NCI-H2227 treated with DMSO at 0.1 percent for 48 hours (cell line): Measurements from ENCODE around the gene ADGRL2.
A peak's percentile ranks its signal among the peaks of the same experiment; 100 is the strongest.

Source experiments
- DNase-seq: peaks from one replicate; lab custom pipeline; 2025; lab: John Stamatoyannopoulos, UW

Gene ADGRL2

DNA sequence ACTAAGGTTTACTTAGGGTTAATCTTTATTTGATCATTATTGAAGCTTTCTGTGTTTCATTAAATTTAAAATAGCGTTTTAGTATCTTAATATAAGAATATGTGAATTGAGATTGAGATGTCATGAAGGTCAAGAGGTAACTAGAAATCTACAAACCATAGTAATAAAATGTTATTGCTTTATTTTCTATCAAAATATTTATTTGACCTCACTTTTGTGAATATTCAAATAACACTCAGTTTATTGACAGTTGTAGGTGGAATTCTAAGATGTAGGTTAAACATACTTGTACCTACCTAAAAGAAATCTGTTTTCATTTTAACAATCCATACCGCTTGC is 5.7 kb downstream of the ADGRL2 start:
- DNase-seq = no peak

DNA sequence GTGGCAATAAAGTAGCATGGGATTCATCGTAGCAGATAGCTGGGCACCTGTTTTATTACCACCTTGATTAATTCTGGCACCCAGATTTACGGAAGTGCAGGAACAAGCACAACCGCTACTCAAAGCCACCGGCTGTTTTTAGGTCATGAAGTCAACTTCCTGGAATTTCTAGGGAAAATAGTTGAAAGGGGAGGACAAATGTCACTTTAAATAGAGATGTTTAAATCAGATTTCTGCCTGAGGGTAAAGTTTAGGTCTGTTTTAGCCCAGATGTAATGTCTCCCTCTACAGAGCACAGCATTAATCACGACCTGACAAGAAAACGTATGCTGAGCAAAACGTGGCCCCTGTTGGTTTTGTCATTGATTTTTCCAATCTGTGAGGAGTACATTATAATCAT is 8.0 kb downstream of the ADGRL2 start:
- DNase-seq = no peak

DNA sequence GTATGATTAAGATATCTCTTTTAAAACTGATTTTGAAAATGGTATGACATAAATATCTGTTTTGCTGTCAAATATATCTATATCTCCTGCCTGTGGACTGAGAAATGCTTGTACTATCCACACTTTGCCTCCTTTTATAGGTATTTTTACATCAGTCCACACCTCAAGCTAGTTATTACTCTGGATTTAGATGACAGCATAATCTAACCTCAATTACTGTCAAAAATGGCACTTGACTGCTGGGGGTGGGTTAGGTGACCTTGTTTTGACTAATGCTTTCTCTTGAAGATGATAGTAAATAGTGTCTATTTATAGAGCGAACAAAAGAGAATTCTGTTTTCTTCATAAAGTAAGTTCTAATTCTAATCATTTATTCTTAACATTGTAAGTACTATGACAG is 9.1 kb downstream of the ADGRL2 start:
- DNase-seq = peak; percentile 35

DNA sequence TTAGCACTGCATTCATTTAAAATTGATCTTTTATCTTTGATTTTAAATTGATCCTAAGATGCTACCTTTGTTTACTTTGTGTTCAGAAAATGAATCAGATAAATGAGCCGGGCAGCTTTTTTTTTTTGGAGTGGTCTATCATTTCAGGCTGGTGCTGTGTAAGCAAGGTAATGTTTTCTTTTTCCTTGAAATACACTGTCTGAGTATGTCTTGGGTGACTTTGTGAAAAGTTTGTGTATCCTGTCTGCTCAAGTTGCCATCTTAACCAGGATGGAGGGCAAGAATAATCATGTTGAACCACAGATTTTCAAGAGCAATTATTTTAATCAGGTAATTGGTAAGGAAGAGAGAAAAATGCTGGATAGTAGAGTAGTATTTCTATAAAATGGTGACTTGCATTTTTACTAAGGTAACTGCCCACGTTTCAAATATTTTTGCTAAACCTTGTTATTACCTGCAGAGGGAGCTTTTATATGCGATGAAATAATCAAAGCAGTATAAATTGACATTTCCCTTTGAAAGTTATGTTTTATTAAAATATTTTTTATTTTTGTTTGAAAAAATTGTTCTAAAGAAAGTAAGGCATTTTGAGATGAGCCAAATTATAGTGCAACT is 11.1 kb downstream of the ADGRL2 start:
- DNase-seq = no peak

DNA sequence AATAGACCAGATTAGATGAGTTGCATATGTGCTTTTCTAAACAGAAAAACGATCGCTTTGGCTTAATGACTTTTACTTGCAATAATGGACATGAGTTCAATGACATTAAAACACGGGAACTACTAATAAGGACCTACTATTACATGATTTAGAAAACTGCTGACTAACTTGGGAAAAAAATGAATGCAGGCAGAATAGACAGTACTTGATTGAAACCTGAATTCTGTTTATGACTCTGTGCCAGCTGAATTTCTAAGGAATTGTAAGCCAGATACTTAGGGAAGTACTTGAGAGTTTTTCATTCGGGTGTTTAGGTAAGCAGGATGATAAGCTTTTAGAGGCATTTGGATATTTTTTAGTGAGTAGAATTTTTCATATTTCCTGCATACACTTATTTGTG is 12.0 kb downstream of the ADGRL2 start:
- no peak for DNase-seq

DNA sequence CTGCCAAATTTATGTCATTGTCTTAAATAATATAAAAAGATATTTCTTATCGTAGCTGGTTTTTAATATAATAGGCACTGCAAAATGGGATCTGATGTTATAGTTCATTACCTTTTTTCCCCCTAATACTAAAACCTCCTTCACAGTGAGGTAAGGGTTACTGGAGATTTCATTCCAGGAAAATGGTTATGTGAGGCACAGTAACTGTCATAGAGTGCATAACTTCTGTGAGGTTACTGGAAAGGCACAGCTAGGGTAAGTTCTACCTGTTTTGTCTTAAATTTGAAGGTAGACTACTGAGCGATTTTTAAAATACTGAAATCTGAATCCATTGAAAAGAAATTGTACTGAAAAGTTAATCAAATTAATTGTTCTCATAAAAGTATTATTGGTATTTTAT is 13.0 kb downstream of the ADGRL2 start:
- DNase-seq = no peak

DNA sequence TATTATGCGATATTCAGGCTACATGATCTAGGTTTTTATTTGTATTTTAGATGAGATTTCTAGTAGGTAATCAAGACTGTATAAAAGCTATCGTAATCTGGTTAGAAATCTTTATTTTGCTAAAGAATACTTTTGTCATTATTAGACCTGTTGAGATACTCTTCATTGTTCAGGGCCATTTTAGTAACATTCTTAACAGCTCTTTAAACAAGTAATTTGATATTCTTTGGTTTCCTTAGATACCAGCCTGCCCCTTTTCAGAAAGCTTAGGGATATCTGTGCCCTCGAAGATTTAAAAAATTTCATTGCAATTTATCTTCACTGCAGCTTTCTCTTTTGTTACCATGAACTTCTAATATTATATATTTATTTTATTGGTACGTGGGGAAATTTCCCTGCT is 18.9 kb downstream of the ADGRL2 start:
- DNase-seq = no peak

DNA sequence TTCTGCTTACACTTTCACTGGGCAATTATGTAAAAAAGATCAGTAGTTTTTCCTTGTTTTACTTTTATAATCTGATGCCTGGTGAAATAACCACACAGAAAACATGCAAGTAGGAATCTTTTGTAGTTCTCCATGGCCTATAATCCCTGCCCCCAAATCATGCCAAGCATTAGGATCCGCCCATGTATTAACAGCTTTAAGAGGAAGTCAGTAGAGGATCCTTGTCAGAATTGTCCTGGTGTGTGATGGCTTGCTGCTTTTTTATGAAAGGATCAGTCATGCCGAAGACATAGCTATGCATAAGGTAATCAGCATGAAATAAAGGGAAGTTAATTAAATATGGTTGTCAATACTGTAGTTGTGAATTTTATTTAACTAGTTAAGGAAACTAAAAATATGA is 20.0 kb downstream of the ADGRL2 start:
- no peak for DNase-seq

DNA sequence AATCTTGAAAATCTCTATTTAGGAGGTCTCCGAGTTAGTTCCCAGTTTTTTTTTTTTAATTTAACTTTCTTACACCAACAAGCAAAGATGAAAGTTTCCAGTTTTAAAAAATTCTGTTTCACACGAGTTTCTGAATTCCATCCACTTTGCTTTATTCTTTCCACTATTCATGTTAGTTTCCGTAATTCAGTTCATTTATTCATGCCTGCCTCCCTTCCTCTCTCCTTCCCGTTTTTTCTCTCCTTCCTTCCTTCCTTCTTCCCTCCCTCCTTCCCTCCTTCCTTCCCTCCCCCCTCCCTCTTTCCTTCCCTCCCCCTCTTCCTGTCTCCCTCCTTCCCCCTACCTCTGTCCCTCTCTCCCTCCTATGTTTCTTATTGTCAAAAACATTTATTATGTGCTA is 22.3 kb downstream of the ADGRL2 start:
- no peak for DNase-seq

DNA sequence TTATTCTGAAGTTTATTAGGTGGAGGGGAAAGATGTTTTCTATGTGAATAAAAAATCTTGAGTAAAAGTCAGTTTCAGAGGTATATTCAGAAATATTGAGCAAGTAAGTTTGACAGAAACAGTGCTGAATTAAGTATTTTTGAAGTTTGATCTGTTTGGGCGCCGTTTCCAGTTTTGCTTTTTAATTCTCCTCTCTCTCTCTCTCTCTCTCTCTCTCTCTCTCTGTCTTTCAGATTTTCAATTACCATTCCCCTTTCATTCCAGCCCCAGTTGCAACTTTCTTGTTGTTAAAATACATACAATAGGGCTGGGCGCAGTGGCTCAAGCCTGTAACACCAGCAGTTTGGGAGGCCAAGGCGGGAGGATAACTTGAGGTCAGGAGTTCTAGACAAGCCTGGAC is 24.0 kb downstream of the ADGRL2 start:
- no peak for DNase-seq

DNA sequence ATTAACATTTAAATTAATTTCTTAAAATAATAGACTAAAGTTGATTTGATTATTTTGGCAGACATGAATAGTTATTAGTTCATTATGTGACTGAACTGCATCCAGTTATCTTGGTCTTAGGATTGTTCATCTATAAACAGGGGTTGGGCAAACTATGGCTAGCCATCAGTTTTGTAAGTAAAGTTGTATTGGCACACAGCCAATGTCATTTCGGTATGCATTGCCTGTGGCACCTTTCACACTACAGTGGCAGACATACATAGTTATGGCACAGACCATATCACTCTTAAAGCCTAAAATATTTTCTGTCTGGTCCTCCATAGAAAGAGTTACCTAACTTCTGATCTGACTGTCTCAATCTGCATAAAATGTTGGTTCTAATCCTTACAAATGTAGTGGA is 27.2 kb downstream of the ADGRL2 start:
- no peak for DNase-seq

DNA sequence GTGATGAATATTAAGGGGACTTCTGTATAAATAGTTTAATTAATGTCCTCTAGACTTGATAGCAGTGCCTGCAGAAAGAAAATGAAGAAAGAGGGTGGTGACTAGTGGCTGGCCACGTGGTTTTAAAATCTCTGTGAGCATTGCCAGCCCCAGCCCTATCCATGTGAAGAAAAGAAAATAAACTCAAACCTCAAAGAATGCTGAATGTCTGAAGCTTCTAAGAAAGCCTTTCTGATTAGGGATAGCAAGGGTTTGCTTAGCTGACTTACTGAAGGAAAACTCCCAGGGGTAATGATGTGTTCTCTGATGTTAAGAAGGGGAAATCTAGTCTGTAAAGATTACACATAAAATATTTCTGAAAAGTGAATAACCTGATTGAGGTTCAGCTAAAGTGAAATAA is 31.8 kb downstream of the ADGRL2 start:
- DNase-seq = no peak

DNA sequence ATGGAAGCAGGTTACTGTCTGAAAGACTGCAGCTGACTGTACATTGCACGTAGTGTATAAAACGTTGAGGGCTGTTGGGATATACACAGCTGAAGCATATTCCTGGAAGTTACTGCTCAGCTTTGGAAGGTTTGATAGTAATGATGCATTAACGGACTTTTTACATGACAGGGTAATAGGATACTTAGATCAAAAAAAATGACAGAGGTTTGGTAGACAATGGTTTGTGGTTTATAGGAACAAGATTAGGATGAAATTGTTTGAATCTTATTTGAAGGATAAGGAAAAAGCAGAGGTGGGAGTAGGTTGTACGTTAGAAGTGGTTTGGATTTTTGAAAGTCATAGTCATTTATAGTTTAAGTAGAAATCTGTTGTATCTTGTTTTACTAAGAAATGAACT is 33.0 kb downstream of the ADGRL2 start:
- DNase-seq = no peak

DNA sequence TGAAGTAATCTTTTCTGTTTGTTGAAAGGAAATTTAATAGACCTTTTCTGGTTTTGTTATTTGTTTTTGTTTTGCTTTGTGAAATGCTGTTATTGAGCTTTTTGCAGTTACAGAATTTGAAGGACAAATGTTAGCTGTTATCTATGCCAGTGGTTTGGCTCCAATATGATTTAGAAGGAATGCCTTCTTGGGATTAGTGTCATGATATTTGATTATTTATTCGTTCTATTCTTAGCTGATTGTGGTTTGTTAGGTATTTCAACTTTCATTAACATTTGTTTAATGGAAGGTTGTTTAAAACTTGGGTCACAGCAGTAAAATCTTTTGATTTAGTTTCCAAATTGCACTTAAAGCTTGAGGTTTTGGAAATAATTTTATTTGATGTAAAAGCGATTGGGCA is 33.5 kb downstream of the ADGRL2 start:
- DNase-seq = no peak

DNA sequence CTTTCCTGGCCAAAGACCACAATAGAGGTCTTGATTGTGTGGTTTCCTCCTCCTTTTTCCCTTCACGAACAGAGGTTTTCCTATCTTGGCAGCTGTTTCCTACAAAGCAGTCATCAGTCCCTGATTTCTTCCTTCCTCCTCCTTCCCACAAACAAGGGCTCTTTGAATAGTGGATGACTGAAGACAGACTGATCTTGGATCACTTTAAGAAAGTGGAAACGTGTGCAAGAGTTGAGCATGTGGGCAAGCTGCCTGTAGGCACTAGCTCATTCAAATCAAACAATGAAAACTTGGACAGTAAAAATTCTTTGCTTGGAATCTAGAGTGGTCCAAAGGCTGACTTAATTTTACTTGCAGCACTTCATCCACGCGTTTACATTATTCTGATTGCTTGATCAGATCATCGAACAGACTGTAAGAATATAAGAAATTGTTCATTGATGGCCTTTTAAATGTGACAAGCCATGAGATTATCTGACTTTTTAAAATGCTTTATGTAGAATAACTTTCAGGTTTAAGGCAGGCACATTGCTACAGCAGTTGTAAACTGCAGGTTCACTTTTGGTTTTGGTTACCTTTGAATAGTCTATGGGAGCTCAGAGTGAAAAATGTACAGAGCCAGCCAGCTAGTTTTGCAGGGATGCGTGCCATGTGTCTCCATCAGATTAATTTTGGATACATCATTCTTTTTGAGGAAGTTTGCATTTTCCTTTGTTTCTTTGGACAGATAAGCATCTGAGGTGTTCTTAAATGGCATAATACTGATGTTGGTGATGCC is 34.4 kb downstream of the ADGRL2 start:
- DNase-seq = no peak

DNA sequence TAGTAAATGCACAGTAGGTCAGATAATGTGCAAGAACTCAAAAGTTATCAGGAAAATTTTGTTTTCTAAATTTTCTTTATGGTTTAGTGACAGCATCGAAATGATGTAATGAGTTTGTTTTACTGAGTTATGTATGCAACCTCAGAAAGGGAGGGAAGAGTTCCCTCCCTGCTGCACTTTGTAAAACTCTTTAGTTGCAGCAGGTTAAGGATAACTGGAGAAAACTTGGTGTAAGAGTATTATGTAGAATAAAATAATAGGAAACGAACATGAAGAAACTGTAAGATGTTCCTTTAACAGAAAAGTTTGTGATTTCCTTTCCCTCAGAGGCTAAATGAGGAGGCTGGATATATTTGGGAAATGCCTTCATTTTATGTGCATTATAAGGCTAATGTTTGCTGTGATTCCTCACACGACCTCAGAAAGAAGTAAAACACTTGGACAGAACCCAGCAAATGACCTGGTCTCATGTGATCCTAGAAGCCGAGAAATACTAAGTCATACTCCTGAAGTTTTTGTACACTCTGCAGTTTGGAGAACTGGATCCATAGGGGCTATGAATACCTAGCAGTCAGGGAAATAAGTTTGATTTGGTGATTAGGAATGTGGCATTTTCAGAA is 35.4 kb downstream of the ADGRL2 start:
- DNase-seq = no peak

DNA sequence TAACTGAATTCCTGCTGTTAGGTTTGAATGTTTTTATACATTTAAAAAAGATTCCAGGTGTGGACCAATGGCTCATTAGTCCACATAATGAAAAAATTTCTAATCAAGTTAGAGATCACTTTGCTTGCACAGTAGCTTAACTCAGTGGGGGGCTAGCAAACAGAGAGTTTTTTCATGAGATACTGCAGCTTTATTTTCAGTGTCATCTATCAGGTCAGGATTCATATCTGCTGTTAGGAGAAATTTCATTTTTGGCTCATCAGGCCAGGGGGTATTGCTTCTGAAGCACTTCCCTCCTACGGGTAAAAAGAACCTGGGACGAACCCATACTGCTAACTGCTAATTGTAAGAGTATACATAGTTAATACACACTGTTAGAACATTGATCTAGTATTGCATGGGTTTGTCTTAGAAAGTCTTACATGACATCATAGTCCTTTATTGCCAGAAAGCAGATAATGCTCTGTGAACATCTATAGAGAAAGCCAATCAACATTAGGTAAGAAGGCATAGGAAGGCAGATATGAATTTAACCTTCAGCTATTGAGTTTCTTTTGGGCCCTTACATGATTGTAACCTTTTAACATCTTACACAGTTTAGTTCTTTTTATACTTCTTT is 38.0 kb downstream of the ADGRL2 start:
- DNase-seq = no peak

DNA sequence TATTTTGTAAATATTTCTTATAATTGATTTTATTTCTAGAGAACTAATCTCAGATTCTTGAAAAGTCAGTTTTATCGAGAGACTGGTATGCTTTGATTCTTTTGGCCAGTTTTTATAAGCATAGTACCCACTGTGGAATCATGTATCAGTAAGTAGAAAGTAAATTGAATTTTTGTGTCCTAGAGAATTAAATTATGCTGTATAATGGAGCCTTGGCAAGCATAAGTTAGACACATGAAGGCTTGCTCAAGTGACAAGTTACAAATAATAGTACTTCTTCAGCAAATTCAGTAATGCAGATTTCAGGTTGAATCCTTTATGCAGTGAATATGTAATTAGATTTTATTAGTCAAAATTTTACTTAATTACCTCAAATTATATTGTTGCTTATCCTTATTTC is 40.1 kb downstream of the ADGRL2 start:
- DNase-seq = no peak

DNA sequence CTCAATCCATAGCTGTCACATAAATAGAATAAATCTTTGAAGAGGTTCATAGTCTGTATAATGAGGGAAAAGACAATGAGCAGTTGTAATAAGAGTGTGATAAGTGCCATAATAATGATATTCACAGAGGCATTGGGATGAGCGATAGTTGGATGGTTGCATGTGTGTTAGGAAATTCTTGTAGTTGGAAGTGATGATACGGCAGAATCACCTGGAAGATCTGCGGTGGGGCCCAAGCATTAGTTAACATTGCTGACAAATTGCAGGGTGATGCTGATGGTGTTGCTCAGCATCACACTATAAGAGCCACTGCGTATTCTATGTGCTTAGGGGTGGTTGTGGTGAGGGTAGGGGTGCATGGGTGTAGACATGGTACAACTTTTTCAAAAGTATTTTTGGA is 41.1 kb downstream of the ADGRL2 start:
- no peak for DNase-seq

DNA sequence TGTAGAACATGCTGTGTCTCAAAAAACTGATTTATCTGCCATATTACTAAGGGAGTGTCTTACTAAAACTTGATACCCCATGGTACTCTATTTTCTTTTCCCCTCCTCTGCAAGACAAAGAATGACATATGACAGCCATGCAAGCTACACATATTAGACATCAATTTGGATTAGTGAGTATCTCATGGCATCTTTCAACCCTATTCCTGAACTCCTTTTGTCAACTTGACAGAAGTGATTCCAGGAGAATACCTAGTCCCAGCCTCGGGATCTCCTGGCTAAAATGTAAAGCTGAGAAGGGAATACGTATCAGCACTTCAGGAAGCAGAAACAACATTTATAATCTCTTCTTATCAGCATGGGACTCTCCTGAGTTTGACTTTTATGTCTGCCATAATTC is 43.7 kb downstream of the ADGRL2 start:
- no peak for DNase-seq

DNA sequence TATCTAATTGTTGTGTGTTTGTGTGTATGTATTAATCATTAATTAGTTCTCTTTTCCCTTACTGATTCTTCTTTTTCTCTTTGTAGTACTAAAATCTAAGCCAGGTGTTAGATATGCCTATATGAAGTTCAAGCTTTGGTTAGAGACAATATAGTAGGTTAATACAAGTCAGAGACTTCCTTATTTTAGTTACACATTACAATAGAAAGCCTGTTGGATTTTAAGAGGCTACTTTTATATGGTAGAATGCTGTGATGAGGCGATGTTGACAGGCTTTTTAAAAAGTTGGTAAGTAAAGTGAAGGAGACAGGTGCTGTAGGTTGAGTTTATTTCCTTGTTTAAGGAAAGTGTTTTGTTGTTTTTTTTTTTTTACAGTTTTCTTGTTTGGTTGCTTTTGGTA is 45.9 kb downstream of the ADGRL2 start:
- no peak for DNase-seq

DNA sequence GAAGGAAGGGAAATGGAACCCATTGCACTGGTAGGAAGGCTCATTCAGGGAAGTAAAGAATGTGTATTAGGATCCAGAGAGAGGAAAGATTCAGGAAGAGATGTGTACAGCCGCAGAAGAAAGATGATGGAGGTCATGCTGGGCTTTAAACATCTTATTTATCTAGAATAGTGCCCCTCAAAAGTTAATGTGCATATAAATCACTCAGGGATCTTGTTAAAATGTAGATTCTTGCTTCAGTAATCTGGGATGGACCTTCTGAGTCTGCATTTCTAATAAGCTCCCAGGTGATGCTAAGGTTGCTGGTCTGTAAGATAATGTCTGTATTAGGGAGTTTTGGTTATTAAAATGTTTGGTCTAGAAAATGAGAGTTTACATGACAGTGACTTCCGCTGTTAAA is 46.3 kb downstream of the ADGRL2 start:
- DNase-seq = no peak
